H9 (cell line): ENCODE measurements around the gene LRP1B. TPM values are rescaled to one million over a fixed set of nuclear protein-coding genes. Genes with fewer than 3 reads are reported as not detected.

Experiments used
- DNase-seq: peaks from one replicate; pipeline ENCODE4 v3.0.0-alpha.2; 2017
- H2AFZ ChIP-seq: one replicate; pipeline ENCODE4 v1.6.1; 2013; ENCODE audit warnings: mild to moderate bottlenecking, low read length, control low read depth, moderate library complexity
- H2AK5ac ChIP-seq: 2 replicates; pipeline ENCODE4 v1.6.1; 2013; ENCODE audit warnings: low read length, control low read depth, mixed read lengths; ENCODE audit not compliant: insufficient read length
- H2BK120ac ChIP-seq: one replicate; pipeline ENCODE4 v1.6.1; 2013; ENCODE audit warnings: low read depth, mild to moderate bottlenecking, low read length, control low read depth, inconsistent platforms; ENCODE audit not compliant: poor library complexity, severe bottlenecking
- H2BK12ac ChIP-seq: 2 replicates; pipeline ENCODE4 v1.6.1; 2013; ENCODE audit warnings: low read length, control low read depth, mixed read lengths, low read depth; ENCODE audit not compliant: insufficient read length
- H2BK15ac ChIP-seq: 2 replicates; pipeline ENCODE4 v1.6.1; 2013; ENCODE audit warnings: low read depth, low read length, control low read depth
- H2BK20ac ChIP-seq: one replicate; pipeline ENCODE4 v1.6.1; 2013; ENCODE audit warnings: low read depth, mild to moderate bottlenecking, low read length, control low read depth, inconsistent platforms; ENCODE audit not compliant: poor library complexity, severe bottlenecking
- H2BK5ac ChIP-seq: 2 replicates; pipeline ENCODE4 v1.6.1; 2013; ENCODE audit warnings: low read length, control low read depth, mixed read lengths; ENCODE audit not compliant: insufficient read length
- H3K14ac ChIP-seq: 2 replicates; pipeline ENCODE4 v1.6.1; 2013; ENCODE audit warnings: low read length, control low read depth; ENCODE audit not compliant: insufficient read depth
- H3K18ac ChIP-seq: 2 replicates; pipeline ENCODE4 v1.6.1; 2013; ENCODE audit warnings: low read depth, mild to moderate bottlenecking, mixed read lengths, low read length, control low read depth; ENCODE audit not compliant: insufficient read length
- H3K23ac ChIP-seq: 2 replicates; pipeline ENCODE4 v1.6.1; 2013; ENCODE audit warnings: low read length, control low read depth, mixed read lengths, low read depth; ENCODE audit not compliant: insufficient read length
- H3K23me2 ChIP-seq: 2 replicates; pipeline ENCODE4 v1.6.1; 2013; ENCODE audit warnings: low read depth, mild to moderate bottlenecking, mixed read lengths, low read length, control low read depth; ENCODE audit not compliant: insufficient read length, poor library complexity, severe bottlenecking
- H3K27ac ChIP-seq: 2 replicates; pipeline ENCODE4 v1.5.1; 2013; ENCODE audit warnings: low read length, control low read depth, mixed read lengths, low read depth; ENCODE audit not compliant: insufficient read length
- H3K27me3 ChIP-seq: 2 replicates; pipeline ENCODE4 v1.6.1; 2013; ENCODE audit warnings: low read length, control low read depth, inconsistent platforms; ENCODE audit not compliant: insufficient read depth
- H3K4ac ChIP-seq: 2 replicates; pipeline ENCODE4 v1.6.1; 2013; ENCODE audit warnings: low read depth, mild to moderate bottlenecking, control low read depth, inconsistent platforms, low read length, moderate library complexity
- H3K4me1 ChIP-seq: 2 replicates; pipeline ENCODE4 v1.6.1; 2013; ENCODE audit warnings: low read length, control low read depth, inconsistent platforms; ENCODE audit not compliant: insufficient read depth
- H3K4me2 ChIP-seq: 2 replicates; pipeline ENCODE4 v1.6.1; 2013; ENCODE audit warnings: low read length, control low read depth, mixed read lengths; ENCODE audit not compliant: insufficient read length, insufficient read depth
- H3K56ac ChIP-seq: 2 replicates; pipeline ENCODE4 v1.6.1; 2013; ENCODE audit warnings: low read depth, mild to moderate bottlenecking, mixed read lengths, low read length, control low read depth; ENCODE audit not compliant: insufficient read length
- H3K79me1 ChIP-seq: 2 replicates; pipeline ENCODE4 v1.6.1; 2013; ENCODE audit warnings: low read depth, mild to moderate bottlenecking, moderate library complexity, low read length, control low read depth, inconsistent platforms; ENCODE audit not compliant: insufficient read depth, poor library complexity, severe bottlenecking
- H3K79me2 ChIP-seq: 2 replicates; pipeline ENCODE4 v1.6.1; 2013; ENCODE audit warnings: low read length, control low read depth, inconsistent platforms; ENCODE audit not compliant: insufficient read depth
- H3K9ac ChIP-seq: 2 replicates; pipeline ENCODE4 v1.6.1; 2013; ENCODE audit warnings: low read length, control low read depth, mixed read lengths; ENCODE audit not compliant: insufficient read length; ENCODE audit errors: extremely low read depth
- H3K9me3 ChIP-seq: one replicate; pipeline ENCODE4 v1.6.1; 2013; ENCODE audit warnings: low read depth, low read length, inconsistent platforms; ENCODE audit not compliant: control insufficient read depth
- H3T11ph ChIP-seq: one replicate; pipeline ENCODE4 v1.6.1; 2013; ENCODE audit warnings: mild to moderate bottlenecking, low read length, control low read depth, inconsistent platforms
- H4K20me1 ChIP-seq: one replicate; pipeline ENCODE4 v1.6.1; 2013; ENCODE audit not compliant: control insufficient read depth, insufficient read length, insufficient read depth
- H4K5ac ChIP-seq: 2 replicates; pipeline ENCODE4 v1.6.1; 2013; ENCODE audit warnings: low read depth, mild to moderate bottlenecking, mixed read lengths, low read length, control low read depth; ENCODE audit not compliant: insufficient read length
- H4K8ac ChIP-seq: replicated peaks from 2 replicates; pipeline ENCODE4 v1.6.1; 2013; ENCODE audit warnings: low read length, control low read depth, mixed read lengths, low read depth; ENCODE audit not compliant: insufficient read length
- H4K91ac ChIP-seq: 2 replicates; pipeline ENCODE4 v1.6.1; 2013; ENCODE audit warnings: low read depth, mild to moderate bottlenecking, moderate library complexity, mixed read lengths, low read length, control low read depth; ENCODE audit not compliant: insufficient read length
- H3K27ac Mint-ChIP-seq, 3 experiments: 2 replicates in 2 of 3; 3 replicates in 1 of 3; pipeline ENCODE4 v1.8.0; 2020 to 2021; ENCODE audit warnings: mixed read lengths in 3 of 3, mild to moderate bottlenecking in 1 of 3, moderate library complexity in 1 of 3
- H3K27me3 Mint-ChIP-seq: 2 replicates; pipeline ENCODE4 v1.8.0; 2021; ENCODE audit warnings: low read depth, mild to moderate bottlenecking, moderate library complexity, mixed read lengths
- H3K36me3 Mint-ChIP-seq, 3 experiments: 2 replicates in 2 of 3; 3 replicates in 1 of 3; pipeline ENCODE4 v1.8.0; 2020 to 2021; ENCODE audit warnings: low read depth in 3 of 3, mixed read lengths in 3 of 3; ENCODE audit not compliant: insufficient read depth in 1 of 3
- H3K4me1 Mint-ChIP-seq, 2 experiments: 2 replicates each; pipeline ENCODE4 v1.8.0; 2020; ENCODE audit warnings: mixed read lengths in 2 of 2
- H3K4me3 Mint-ChIP-seq, 2 experiments: 2 replicates in 1 of 2; 3 replicates in 1 of 2; pipeline ENCODE4 v1.8.0; 2020 to 2021; ENCODE audit warnings: mild to moderate bottlenecking in 2 of 2, mixed read lengths in 2 of 2, moderate library complexity in 1 of 2
- H3K9me3 Mint-ChIP-seq, 2 experiments: 2 replicates in 1 of 2; 3 replicates in 1 of 2; pipeline ENCODE4 v1.8.0; 2020; ENCODE audit warnings: mild to moderate bottlenecking in 2 of 2, mixed read lengths in 2 of 2, moderate library complexity in 1 of 2
- WGBS: extraction: QIAGEN DNeasy Blood & Tissue Kit; methylation state at CpG from one replicate; pipeline ENCODE4 v1.1.7; 2013; ENCODE audit warnings: missing lambda C conversion rate, low lambda C conversion rate, mixed read lengths; ENCODE audit not compliant: insufficient read length; ENCODE audit errors: extremely low coverage; 5-methylcytosine and 5-hydroxymethylcytosine counted together
- total RNA-seq: library from RNA; stranded (reverse); gene quantifications from 2 replicates; pipeline ENCODE4 v1.2.1, GENCODE V29; 2021
- TF ChIP-seq, protein P1 (sequence below): fragments of 200-600 bp; sonication (generic); conservative IDR thresholded peaks from 3 replicates; pipeline ENCODE4 v1.8.0; 2021; ENCODE audit warnings: antibody characterized with exemption, mild to moderate bottlenecking

The LRP1B gene
- total RNA-seq, 1 experiment from 2014 or later, result not detected

DNA sequence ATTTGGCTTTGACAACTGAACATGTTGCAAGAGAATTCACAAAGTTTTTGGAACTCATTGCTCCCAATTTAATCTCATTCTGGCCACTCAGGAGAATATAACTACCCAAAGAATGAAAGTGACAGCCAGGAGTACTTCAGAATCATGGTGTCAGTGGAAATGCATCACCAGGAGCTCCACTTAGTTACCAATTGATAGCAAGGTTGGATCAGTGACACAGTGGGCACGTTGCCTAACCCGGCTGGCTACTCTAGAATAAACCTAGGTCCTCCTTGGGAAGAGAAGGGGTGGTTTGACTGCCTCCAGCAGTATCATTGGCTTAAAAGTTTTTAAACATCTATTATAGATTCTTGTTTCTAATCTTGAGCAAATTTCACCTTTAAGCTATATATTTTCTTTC, 40.0 kb upstream of the LRP1B start:
- Histone ChIP-seq H3K9me3 (no peaks in the 10 kb centered on the region), H4K91ac (no peak overlapping the region), H3K14ac (no peak overlapping the region), H3K23ac (no peak overlapping the region), H3K79me1 (no peaks in the 10 kb centered on the region), H2AFZ (no peak overlapping the region), H3K18ac (no peak overlapping the region), H3K56ac (no peak overlapping the region), H3K27me3 (no peaks in the 10 kb centered on the region), H3K27ac (no peak overlapping the region), H3K23me2 (no peaks in the 10 kb centered on the region), H2BK15ac (no peak overlapping the region), H3K9ac (no peak overlapping the region), H2BK5ac (no peak overlapping the region), H2BK12ac (no peak overlapping the region), H2BK120ac (no peak overlapping the region), H4K8ac (no peak overlapping the region), H3K4me2 (no peak overlapping the region), H3K4me1 (no peaks in the 10 kb centered on the region), H4K20me1 (no peaks in the 10 kb centered on the region), H3T11ph (no peak overlapping the region), H2AK5ac (no peak overlapping the region), H3K4ac (no peak overlapping the region), H4K5ac (no peak overlapping the region), H2BK20ac (no peak overlapping the region), H3K79me2 (no peaks in the 10 kb centered on the region)
- DNase-seq, result no peak
- Mint-ChIP-seq H3K27ac (no peak overlapping the region; a peak in 1 of 7 replicates), H3K4me1 (peaks cover under 1 to 1% of the 10 kb centered on the region in 2 experiments), H3K27me3 (no peaks in the 10 kb centered on the region; the same call in none of the 2 replicates), H3K36me3 (no peaks in the 10 kb centered on the region), H3K9me3 (no peaks in the 10 kb centered on the region), H3K4me3 (no peak overlapping the region)
- no CpG with 5 or more reads among the region's 2 CpGs for WGBS
- TF ChIP-seq, protein P1, sequence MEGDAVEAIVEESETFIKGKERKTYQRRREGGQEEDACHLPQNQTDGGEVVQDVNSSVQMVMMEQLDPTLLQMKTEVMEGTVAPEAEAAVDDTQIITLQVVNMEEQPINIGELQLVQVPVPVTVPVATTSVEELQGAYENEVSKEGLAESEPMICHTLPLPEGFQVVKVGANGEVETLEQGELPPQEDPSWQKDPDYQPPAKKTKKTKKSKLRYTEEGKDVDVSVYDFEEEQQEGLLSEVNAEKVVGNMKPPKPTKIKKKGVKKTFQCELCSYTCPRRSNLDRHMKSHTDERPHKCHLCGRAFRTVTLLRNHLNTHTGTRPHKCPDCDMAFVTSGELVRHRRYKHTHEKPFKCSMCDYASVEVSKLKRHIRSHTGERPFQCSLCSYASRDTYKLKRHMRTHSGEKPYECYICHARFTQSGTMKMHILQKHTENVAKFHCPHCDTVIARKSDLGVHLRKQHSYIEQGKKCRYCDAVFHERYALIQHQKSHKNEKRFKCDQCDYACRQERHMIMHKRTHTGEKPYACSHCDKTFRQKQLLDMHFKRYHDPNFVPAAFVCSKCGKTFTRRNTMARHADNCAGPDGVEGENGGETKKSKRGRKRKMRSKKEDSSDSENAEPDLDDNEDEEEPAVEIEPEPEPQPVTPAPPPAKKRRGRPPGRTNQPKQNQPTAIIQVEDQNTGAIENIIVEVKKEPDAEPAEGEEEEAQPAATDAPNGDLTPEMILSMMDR, result no peak
